ENCODE data around the gene QRICH1.

GRCh38 chr3:49007068-49007770 lies 86.7 kb downstream of the QRICH1 start, which contains the start of gene WDR6:
- TF ChIP-seq CTCF (IDR thresholded peaks at IDR 0.05) (peak; percentile 33 to 68 (median 56)), POLR2A (IDR thresholded peaks at IDR 0.05) (no peak)

Data from testis (tissue), 2 donors.